Measurements from ENCODE around the gene CCDC85C. TPM values are rescaled to one million over a fixed set of nuclear protein-coding genes. Genes with fewer than 3 reads are reported as not detected.

CCDC85C gene
- total RNA-seq, 1 donor from 2014 or later = 4.4 TPM

DNA sequence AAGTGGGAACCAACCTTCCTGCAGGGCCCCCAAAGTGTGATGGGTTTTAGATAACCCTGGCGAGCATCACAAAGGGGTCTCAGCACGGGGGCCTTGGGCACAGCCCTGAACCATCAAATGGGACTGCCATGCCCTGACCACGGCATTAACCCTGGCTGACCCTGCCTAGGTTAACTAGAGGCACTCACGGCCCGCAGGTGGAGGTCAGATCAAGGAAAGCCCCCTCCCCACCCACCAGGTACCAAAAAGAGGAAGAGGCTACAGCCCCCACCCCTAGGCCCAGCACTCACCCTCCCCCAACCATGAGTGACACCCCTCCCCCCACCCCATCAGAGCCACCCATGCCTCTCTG is 80.3 kb downstream of the CCDC85C start:
- no peak overlapping the region for H3K4me3 Mint-ChIP-seq (ENCODE audit: unreplicated experiment)
- no peak overlapping the region for H3K27ac Mint-ChIP-seq (ENCODE audit: unreplicated experiment)
- no peaks in the 10 kb centered on the region for H3K27me3 Mint-ChIP-seq (ENCODE audit: unreplicated experiment)
- TF ChIP-seq, protein P1, sequence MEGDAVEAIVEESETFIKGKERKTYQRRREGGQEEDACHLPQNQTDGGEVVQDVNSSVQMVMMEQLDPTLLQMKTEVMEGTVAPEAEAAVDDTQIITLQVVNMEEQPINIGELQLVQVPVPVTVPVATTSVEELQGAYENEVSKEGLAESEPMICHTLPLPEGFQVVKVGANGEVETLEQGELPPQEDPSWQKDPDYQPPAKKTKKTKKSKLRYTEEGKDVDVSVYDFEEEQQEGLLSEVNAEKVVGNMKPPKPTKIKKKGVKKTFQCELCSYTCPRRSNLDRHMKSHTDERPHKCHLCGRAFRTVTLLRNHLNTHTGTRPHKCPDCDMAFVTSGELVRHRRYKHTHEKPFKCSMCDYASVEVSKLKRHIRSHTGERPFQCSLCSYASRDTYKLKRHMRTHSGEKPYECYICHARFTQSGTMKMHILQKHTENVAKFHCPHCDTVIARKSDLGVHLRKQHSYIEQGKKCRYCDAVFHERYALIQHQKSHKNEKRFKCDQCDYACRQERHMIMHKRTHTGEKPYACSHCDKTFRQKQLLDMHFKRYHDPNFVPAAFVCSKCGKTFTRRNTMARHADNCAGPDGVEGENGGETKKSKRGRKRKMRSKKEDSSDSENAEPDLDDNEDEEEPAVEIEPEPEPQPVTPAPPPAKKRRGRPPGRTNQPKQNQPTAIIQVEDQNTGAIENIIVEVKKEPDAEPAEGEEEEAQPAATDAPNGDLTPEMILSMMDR (IDR thresholded peaks at IDR 0.05) = no peak
- peaks cover 34% of the 10 kb centered on the region for H3K4me1 Mint-ChIP-seq (ENCODE audit: unreplicated experiment)
- H3K36me3 Mint-ChIP-seq (ENCODE audit: unreplicated experiment) = no peaks in the 10 kb centered on the region
- DNase-seq (ENCODE audit: extremely low spot score, unreplicated experiment) = no peak
- H3K9me3 Mint-ChIP-seq (ENCODE audit: unreplicated experiment) = no peaks in the 10 kb centered on the region

DNA sequence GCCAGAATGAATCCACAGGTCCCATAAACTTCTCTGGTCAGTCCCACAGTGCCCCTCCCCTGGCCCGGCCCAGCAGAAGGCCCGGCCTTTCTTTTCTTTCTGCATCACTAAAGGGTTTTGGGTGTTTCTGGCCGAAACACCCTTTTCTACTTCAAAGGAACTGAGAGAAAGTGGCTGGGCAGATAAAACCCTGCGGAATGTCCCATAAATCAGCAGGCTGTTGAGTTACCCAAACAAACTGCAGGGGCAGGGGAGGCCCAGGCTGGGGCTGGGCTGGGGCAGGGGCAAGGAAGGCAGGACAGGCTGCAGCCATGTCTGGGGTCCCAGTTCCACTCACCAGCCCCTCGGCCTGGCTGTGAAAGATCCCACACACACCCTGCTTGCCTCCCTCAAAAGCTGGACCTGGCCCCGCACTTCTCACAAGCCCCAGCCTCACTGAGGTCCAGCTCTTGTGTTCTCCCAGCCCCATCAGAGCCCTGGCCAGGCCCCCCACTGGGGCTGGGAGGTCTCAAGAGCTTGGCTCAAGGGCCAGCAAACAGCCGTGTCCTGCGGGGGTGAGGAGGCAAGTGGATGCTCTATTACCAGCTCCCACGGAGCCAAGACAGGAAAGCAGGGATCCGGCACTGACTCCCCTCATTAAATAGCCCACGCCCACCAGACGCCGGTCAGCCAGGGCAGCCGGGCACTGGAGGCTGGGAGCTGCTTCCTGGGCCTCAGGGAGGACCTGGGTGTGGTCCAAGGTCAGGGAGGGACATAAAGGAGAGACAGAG is 80.9 kb downstream of the CCDC85C start:
- TF ChIP-seq, protein P1 (IDR thresholded peaks at IDR 0.05) = no peak
- Mint-ChIP-seq H3K9me3 (ENCODE audit: unreplicated experiment) (no peaks in the 10 kb centered on the region), H3K27me3 (ENCODE audit: unreplicated experiment) (no peaks in the 10 kb centered on the region), H3K27ac (ENCODE audit: unreplicated experiment) (no peak overlapping the region), H3K4me3 (ENCODE audit: unreplicated experiment) (no peak overlapping the region), H3K36me3 (ENCODE audit: unreplicated experiment) (no peaks in the 10 kb centered on the region), H3K4me1 (ENCODE audit: unreplicated experiment) (peaks cover 32% of the 10 kb centered on the region)
- DNase-seq (ENCODE audit: extremely low spot score, unreplicated experiment) = no peak

DNA sequence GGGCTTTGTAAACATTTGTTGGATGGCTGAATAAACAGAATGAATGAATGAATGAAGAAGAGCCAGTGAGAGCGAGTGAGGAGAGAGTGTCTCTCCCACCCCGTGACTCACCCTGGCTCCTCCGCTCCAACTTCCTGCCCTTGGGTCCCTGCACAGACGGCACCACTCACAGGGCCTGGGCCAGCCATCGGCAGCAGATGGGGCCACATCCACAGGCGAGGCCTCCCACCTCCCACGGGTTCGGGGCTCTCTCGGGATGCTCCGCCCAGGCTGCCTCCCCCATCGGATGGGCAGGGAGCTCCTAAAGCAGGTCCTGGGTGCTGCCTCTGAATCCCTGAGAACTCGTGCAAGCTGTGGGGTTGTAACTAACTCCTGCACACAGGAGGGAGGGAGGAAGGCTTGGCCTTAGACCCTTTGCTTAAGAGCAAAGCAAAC is 81.5 kb downstream of the CCDC85C start:
- TF ChIP-seq, protein P1 (IDR thresholded peaks at IDR 0.05) = no peak
- peaks cover 32% of the 10 kb centered on the region for H3K4me1 Mint-ChIP-seq (ENCODE audit: unreplicated experiment)
- no peaks in the 10 kb centered on the region for H3K36me3 Mint-ChIP-seq (ENCODE audit: unreplicated experiment)
- no peaks in the 10 kb centered on the region for H3K9me3 Mint-ChIP-seq (ENCODE audit: unreplicated experiment)
- no peak overlapping the region for H3K27ac Mint-ChIP-seq (ENCODE audit: unreplicated experiment)
- no peak for DNase-seq (ENCODE audit: extremely low spot score, unreplicated experiment)
- no peaks in the 10 kb centered on the region for H3K27me3 Mint-ChIP-seq (ENCODE audit: unreplicated experiment)
- no peak overlapping the region for H3K4me3 Mint-ChIP-seq (ENCODE audit: unreplicated experiment)

DNA sequence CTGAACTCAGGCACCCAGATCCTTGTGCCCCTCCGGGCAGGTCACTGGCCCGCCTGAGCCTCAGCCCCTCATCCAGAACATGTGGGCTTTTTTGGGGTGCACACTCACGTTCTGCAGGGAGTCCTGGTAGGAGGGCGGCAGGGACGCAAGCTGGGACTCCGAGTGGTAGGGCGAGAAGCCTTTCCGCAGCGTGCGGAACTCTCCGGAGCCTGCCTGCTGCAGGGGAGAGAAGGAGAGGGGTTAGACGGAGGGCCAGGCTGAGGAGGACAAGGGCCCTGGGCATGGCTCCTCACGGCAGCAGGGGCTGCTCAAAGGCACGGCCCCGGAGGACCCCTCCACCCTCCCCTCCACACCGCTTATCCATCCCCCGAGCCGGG is 82.0 kb downstream of the CCDC85C start:
- Mint-ChIP-seq H3K9me3 (ENCODE audit: unreplicated experiment) (no peaks in the 10 kb centered on the region), H3K36me3 (ENCODE audit: unreplicated experiment) (no peaks in the 10 kb centered on the region), H3K27ac (ENCODE audit: unreplicated experiment) (no peak overlapping the region), H3K4me3 (ENCODE audit: unreplicated experiment) (no peak overlapping the region), H3K27me3 (ENCODE audit: unreplicated experiment) (no peaks in the 10 kb centered on the region), H3K4me1 (ENCODE audit: unreplicated experiment) (peaks cover 30% of the 10 kb centered on the region)
- TF ChIP-seq, protein P1 (IDR thresholded peaks at IDR 0.05) = no peak
- DNase-seq (ENCODE audit: extremely low spot score, unreplicated experiment) = no peak

DNA sequence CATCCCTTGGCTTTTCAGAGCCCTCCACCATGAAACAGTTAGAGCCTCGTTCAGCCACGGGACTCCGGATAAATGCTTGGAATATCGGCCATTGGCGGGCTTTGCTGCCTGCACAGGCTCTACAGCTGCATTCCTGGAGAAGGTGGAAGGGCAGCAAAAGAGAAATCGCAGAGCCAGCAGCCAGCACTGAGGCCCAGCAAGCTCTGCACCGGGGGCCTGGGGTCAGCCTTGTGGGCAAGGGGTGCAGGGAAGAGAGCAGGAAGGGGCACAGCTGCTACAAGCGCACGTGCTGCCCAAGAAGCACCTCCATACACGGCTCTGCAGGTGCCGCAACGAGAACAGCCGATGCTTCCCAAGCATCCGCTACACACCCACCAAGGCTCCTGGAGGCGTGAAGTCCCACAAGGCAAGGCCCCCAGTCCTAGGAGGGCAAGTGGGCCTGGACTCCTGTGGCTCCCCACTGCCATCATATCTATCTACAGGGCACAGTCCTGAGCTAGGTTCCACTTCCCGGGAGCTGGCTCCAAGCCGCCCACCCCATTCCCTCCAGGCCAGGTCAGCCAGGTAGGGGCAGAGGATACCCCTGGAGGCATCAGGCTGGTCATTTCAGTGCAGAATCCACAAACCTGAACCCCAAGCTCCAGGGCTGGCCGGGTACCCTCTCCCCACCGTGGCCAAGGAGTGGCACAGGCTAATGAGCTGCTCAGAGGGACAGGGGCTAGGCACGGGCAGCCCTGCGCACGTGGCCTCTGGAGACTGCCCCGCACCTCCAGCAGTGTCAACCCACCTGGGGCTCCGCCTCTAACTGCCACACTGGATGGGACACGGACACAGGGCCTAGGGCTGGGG is 82.6 kb downstream of the CCDC85C start:
- Mint-ChIP-seq H3K27me3 (ENCODE audit: unreplicated experiment) (no peaks in the 10 kb centered on the region), H3K4me1 (ENCODE audit: unreplicated experiment) (peaks cover 30% of the 10 kb centered on the region), H3K9me3 (ENCODE audit: unreplicated experiment) (no peaks in the 10 kb centered on the region), H3K27ac (ENCODE audit: unreplicated experiment) (no peak overlapping the region), H3K36me3 (ENCODE audit: unreplicated experiment) (no peaks in the 10 kb centered on the region), H3K4me3 (ENCODE audit: unreplicated experiment) (no peak overlapping the region)
- TF ChIP-seq, protein P1 (IDR thresholded peaks at IDR 0.05) = no peak
- no peak for DNase-seq (ENCODE audit: extremely low spot score, unreplicated experiment)
